ENCODE results near the gene INTS13. TPM values are rescaled to one million over a fixed set of nuclear protein-coding genes. Genes with fewer than 3 reads are reported as not detected.

INTS13 gene
- total and polyA plus RNA-seq, 8 donors: 7.4 to 13.8 (median 11.2) TPM

DNA sequence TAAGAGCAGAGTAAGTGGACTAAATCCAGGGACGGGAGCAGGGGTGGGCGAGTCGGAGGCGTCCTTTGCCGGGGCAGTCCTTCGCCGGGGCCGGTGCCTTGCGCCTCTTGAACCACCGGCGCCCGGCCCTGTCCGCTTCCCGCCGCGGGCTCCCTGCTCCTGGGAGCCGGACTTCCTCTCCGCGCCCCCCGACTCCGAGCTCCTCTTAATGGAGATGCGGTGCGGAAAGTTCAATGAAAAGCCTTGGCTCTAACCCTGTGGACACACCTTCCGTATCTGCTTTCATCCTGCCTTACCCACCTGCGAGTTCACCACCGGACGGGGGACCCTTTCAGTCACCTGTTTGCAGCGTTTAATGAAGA, 901 bp upstream of the INTS13 start:
- Histone ChIP-seq H3K4me3 (peak overlapping the region; percentile 78 to 92 (median 84)), H3K9me3 (no peaks in the 10 kb centered on the region), H3K27ac (peak overlapping the region; percentile 93 to 97 (median 96)), H3K4me1 (peaks cover 21 to 39% (median 34%) of the 10 kb centered on the region in 3 donors), H3K27me3 (no peaks in the 10 kb centered on the region), H3K36me3 (no peaks in the 10 kb centered on the region)
- intact Hi-C loops (cut with DNase I): no loop called here
- WGBS, 2 donors: 0% methylated on average over 27 to 28 of the region's 28 CpGs
- DNase-seq (peak in 2 of 6 donors; percentile 77 to 81), FAIRE-seq (no peak), ATAC-seq (peak; percentile 16 to 38 (median 28))
- TF ChIP-seq, protein P1, sequence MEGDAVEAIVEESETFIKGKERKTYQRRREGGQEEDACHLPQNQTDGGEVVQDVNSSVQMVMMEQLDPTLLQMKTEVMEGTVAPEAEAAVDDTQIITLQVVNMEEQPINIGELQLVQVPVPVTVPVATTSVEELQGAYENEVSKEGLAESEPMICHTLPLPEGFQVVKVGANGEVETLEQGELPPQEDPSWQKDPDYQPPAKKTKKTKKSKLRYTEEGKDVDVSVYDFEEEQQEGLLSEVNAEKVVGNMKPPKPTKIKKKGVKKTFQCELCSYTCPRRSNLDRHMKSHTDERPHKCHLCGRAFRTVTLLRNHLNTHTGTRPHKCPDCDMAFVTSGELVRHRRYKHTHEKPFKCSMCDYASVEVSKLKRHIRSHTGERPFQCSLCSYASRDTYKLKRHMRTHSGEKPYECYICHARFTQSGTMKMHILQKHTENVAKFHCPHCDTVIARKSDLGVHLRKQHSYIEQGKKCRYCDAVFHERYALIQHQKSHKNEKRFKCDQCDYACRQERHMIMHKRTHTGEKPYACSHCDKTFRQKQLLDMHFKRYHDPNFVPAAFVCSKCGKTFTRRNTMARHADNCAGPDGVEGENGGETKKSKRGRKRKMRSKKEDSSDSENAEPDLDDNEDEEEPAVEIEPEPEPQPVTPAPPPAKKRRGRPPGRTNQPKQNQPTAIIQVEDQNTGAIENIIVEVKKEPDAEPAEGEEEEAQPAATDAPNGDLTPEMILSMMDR (IDR thresholded peaks at IDR 0.05): no peak

DNA sequence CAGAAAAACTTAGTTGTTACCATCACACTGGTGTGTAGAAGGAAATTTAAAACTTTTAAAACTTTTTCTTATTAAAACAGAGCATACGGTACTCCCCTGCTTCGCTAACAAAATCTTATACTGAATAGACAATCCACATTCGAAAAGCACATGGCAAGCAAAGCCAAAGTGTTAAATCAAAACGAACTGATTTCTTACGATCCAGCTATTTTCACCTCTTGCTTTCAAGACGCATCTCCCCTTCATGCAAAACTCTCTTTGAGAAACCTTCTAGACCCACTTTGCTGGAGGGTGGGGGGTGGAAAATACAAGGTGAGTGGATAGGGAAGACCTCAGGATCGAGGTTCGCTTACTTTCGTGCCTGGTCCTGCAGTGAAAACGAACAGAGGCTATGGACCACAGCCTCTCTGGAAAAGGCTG, 328 bp downstream of the INTS13 start:
- FAIRE-seq (no peak), ATAC-seq (no peak), DNase-seq (no peak)
- H3K27ac ChIP-seq: peak overlapping the region; percentile 93 to 97 (median 96)
- TF ChIP-seq, protein P1 (IDR thresholded peaks at IDR 0.05): no peak
- peak overlapping the region; percentile 78 to 92 (median 84) for H3K4me3 ChIP-seq
- H3K9me3 ChIP-seq: no peaks in the 10 kb centered on the region
- H3K4me1 ChIP-seq: peaks cover 21 to 39% (median 29%) of the 10 kb centered on the region in 3 donors
- H3K36me3 ChIP-seq: no peaks in the 10 kb centered on the region
- intact Hi-C loops (cut with DNase I): no loop called here
- 0% methylated on average over 10 of the region's 10 CpGs for WGBS, 2 donors
- H3K27me3 ChIP-seq: no peaks in the 10 kb centered on the region

DNA sequence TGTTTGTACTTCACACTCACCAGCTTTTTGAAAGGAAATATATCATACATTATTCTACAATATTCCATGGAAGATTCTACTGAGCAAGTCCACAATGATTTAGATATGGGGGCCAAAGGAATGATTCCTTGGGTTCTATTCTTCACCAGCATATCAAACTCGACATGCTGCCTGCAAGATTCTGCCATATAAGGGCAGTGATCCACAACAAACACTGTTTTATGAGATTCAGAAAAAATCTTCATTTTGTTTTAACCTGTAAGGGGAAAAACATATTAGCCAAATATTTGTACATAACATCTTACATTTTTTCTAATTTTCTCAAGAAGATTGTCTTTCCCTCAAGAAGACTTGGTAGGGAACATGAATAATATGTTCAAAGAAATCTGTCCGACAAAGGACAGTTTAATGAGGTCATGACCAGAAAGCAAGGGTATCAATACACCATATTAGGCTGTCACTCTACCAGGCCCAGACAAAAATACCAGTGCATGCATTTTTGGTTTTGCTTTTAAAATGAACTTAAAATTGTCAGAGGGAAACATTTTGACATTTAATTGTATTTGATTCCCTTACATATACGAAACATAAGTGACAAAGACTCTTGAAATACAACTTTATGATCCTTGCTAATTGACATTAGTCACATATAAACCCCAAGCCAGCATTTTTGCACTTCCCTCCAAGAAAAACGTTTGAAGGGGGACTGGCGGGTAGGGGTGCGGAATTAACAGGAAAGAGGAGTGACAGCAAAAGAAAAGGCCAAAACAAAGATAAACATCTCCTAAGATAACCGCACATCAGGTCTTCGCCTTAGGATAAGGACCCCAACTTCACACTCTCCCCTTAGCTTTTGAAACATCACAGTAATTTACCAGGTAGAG, 980 bp downstream of the INTS13 start:
- no peaks in the 10 kb centered on the region for H3K27me3 ChIP-seq
- H3K9me3 ChIP-seq: no peaks in the 10 kb centered on the region
- DNase-seq: no peak
- intact Hi-C loops (cut with DNase I): no loop called here
- peaks cover 21 to 39% (median 26%) of the 10 kb centered on the region in 3 donors for H3K4me1 ChIP-seq
- peak overlapping the region; percentile 78 to 92 (median 84) for H3K4me3 ChIP-seq
- no peaks in the 10 kb centered on the region for H3K36me3 ChIP-seq
- ATAC-seq: no peak
- peak overlapping the region in 3 of 4 donors; percentile 95 to 97 (median 96) for H3K27ac ChIP-seq
- 13 to 16% methylated on average over 8 of the region's 8 CpGs for WGBS, 2 donors
- TF ChIP-seq, protein P1 (IDR thresholded peaks at IDR 0.05): no peak
- no peak for FAIRE-seq

DNA sequence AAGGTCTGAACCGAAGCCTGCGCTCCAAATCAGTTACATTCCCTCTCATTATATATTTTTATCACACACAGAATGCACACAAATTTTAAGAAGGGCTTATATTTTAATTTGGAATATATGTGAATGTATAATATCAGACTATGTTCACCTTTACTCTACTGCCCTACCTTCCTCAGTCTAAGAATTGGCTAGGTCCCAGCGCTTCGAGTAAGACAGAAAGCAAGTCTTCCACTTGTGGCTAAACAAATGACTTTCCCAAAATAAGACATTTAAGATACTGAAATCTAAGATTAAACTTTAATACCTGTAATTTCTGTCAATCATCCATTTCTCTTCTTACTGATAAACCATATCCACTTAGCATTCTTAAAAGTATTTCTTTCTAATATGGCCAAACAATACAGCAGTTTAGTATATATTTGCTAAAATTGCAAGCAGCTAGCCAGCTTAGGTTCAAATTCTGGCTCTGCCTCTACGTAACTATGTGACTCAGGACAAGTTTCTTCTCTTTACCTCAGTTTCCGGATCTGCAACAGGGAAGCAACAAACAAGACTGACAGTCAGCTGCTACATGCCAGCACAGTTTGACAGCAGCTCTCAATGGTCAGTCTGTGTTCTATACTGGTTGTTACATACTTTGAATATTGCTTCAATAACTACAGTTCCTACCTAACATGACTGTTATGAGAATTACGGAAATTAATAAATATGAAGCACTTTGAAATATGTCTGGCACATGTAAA, 2.0 kb downstream of the INTS13 start:
- WGBS, 2 donors: 73 to 77% methylated on average over 7 of the region's 7 CpGs
- intact Hi-C loops (cut with DNase I): no loop called here
- DNase-seq (no peak), ATAC-seq (no peak), FAIRE-seq (no peak)
- TF ChIP-seq, protein P1 (IDR thresholded peaks at IDR 0.05): no peak
- no peaks in the 10 kb centered on the region for H3K9me3 ChIP-seq
- no peaks in the 10 kb centered on the region for H3K36me3 ChIP-seq
- H3K4me3 ChIP-seq: peak overlapping the region in 1 of 4 donors; percentile 82
- no peaks in the 10 kb centered on the region for H3K27me3 ChIP-seq
- no peak overlapping the region for H3K27ac ChIP-seq
- H3K4me1 ChIP-seq: peaks cover 21 to 33% (median 22%) of the 10 kb centered on the region in 3 donors
